HEK293T (cell line): Measurements from ENCODE around the gene CEP135.
A peak's percentile ranks its signal among the peaks of the same experiment; 100 is the strongest.

ENCODE experiments used
- FOXA1 ChIP-seq: fragments of 450-650 bp; IDR thresholded peaks from 2 replicates; pipeline ENCODE4 v1.6.1; 2016; ENCODE audit warnings: mild to moderate bottlenecking
- FOXK2 ChIP-seq: fragments of 450-650 bp; IDR thresholded peaks from 2 replicates; pipeline ENCODE4 v1.6.1; 2016; ENCODE audit warnings: mild to moderate bottlenecking
- FOXM1 ChIP-seq: fragments of 450-650 bp; IDR thresholded peaks from 2 replicates; pipeline ENCODE4 v1.6.1; 2017; ENCODE audit warnings: mild to moderate bottlenecking, borderline replicate concordance
- HDGF ChIP-seq: fragments of 450-650 bp; IDR thresholded peaks from 2 replicates; pipeline ENCODE4 v1.6.1; 2017; ENCODE audit warnings: antibody characterized with exemption, borderline replicate concordance
- L3MBTL2 ChIP-seq: fragments of 450-650 bp; conservative IDR thresholded peaks from 2 replicates; pipeline ENCODE4 v1.6.1; 2016; ENCODE audit warnings: mild to moderate bottlenecking
- SUZ12 ChIP-seq: fragments of 450-650 bp; IDR thresholded peaks from 2 replicates; pipeline ENCODE4 v1.6.1; 2016; ENCODE audit warnings: mild to moderate bottlenecking
- TARDBP ChIP-seq: fragments of 450-650 bp; IDR thresholded peaks from 2 replicates; pipeline ENCODE4 v1.6.1; 2016
- ZNF384 ChIP-seq: fragments of 450-650 bp; IDR thresholded peaks from 2 replicates; pipeline ENCODE4 v1.6.1; 2016
- TF ChIP-seq, protein P1 (sequence below): fragments of 450-650 bp; IDR thresholded peaks from 2 replicates; pipeline ENCODE4 v1.6.1; 2016

DNA sequence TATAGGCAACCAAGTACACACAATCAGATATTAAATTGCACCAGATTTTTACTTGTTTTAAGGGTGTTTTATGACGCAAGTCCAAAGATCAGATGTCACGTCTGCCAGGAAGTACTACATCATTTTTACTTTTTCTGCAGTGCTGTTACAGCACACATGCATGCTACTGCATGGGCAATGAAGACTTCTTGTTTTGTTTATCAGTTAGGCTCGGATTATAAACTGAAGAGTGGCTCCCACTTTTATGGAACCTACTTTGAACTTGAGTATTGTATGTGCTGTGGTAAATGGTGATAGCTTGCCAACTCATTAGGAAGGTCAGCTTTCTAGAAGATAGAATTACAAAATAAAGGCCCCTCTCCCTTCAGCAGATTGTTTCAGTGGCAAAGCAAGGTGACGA lies 131.6 kb downstream of the CEP135 start:
- no peak for TF ChIP-seq FOXM1
- TF ChIP-seq ZNF384 = no peak
- TF ChIP-seq HDGF = no peak
- TF ChIP-seq TARDBP = no peak
- TF ChIP-seq SUZ12 = no peak
- no peak for TF ChIP-seq FOXK2
- TF ChIP-seq, protein P1, sequence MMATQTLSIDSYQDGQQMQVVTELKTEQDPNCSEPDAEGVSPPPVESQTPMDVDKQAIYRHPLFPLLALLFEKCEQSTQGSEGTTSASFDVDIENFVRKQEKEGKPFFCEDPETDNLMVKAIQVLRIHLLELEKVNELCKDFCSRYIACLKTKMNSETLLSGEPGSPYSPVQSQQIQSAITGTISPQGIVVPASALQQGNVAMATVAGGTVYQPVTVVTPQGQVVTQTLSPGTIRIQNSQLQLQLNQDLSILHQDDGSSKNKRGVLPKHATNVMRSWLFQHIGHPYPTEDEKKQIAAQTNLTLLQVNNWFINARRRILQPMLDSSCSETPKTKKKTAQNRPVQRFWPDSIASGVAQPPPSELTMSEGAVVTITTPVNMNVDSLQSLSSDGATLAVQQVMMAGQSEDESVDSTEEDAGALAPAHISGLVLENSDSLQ = peak; percentile 46
- no peak for TF ChIP-seq FOXA1
- no peak for TF ChIP-seq L3MBTL2
